HG03103 (cell line): ENCODE data around the gene HARS2.
"Not testable (repeated sequence)": the region's sequence is repeated elsewhere in the genome, so short reads cannot be mapped to it uniquely, and the experiment has no call there.

Experiments
- ATAC-seq: cut with Tn5 transposase; IDR thresholded peaks from one replicate; pipeline ENCODE4 v1.9.1; 2021; ENCODE audit warnings: low read depth; ENCODE audit not compliant: unreplicated experiment

Gene HARS2

DNA sequence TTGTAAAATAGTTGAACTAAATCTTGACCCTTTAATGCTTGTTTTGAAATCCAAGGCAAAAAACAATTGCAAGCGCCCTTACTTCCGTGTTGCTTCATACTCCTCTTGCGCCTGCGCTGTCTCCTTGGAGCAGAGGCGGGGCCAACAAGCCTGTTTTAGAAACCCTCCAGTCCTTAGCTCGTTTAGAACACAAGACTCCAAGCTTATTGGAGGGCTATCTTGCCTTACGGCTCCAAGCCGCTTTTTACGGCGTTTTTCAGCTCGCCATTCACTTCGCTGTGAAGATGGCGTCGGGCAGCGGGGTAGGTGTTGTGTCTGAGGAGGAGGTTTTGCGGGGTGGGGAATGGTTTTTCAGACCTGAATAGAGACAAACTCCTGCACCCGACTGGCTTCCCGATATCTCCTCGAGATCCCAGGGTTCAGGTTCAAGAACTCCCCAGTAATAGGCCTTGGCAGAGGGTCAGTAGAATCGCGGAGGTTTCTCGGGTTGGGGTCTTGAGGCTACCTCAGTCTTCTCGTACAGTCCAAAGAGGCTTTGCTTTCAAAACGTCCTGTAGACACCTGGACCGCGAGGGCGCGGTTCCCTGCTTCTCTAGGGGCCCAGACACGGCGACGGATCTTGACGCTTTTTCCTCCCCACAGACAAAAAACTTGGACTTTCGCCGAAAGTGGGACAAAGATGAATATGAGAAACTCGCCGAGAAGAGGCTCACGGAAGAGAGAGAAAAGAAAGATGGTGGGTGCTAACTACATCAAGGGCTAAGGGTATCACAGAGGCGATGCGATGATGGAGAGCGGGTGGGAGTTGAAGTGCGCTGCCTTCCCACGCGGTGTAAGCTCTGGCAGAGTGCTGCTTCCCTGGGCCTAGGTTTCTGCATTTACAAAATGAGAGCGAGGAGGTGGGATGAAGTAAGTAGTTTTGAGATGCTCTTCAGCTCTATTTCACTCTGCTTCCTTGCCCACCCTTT is 9.2 kb downstream of the HARS2 start, which contains the start of gene ZMAT2:
Gene ZMAT2 (plus strand): TSS at position 271 of the 968 bp plus-strand sequence. CDS start 14 bp downstream, at position 285.
- peak; percentile 99 for ATAC-seq

DNA sequence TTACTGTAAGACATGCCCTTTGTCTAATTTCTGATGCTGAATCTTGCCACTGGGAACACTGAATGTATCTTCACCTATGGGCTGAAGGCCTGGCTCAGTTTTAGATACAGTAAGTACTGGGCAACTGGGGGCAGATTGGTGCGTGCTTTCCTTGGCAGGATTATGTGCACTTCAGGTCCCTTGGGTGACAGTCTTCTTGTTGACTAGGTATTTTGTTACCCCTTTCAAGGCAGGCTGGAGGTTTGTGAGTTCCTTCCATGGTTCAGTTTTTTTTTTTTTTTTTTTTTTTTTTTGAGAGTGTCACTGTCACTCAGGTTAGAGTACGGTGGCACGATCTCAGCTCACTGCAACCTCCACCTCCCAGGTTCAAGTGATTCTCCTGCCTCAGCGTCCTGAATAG is 16.6 kb downstream of the HARS2 start:
- ATAC-seq: no peak

DNA sequence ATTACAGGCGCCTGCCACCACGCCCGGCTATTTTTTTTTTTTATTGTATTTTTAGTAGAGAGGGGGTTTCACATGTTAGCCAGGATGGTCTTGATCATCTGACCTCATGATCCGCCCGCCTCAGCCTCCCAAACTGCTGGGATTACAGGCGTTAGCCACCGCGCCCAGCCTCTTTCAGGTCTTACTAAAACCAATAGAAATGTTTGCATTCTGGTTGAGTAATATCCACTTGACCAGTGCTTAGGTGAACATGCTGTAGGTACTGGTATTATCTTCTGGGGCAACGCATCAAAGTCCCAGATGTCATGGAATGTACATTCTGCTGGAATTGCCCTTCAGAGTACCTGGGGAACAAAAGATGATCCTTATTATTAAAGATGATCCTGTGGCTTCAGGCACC is 17.5 kb downstream of the HARS2 start:
- ATAC-seq: not testable (repeated sequence)

DNA sequence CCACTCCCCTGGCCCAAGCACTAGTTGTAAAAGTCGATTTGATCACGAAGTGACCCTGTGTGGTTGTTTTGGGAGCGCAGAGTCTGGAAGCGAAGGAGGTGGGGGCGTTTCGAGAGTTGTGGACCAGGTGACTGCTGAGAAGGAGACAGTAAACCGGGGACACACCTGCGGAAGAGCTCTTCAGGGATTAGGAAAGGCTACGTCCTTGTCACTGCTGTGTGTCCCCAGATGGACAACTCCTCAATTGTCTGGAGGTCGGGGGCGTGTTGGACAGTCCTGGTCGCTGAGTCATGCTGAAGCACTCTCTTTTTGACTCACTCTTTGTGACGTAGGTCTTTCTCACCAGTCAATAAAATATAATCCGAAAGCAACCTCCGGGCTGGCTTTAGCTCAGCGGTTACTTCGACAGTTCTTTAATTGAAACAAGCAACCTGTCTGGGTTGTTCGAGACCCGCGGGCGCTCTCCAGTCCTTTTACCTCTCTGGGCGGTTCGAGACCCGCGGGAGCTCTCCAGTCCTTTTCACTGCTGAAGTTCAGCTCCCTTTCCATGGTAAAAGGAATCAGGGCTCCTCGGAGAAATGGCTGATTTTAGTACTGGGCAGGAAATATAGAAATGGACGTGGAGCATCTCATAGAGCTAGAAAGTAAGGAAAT is 19.8 kb downstream of the HARS2 start:
- ATAC-seq: peak; percentile 84

DNA sequence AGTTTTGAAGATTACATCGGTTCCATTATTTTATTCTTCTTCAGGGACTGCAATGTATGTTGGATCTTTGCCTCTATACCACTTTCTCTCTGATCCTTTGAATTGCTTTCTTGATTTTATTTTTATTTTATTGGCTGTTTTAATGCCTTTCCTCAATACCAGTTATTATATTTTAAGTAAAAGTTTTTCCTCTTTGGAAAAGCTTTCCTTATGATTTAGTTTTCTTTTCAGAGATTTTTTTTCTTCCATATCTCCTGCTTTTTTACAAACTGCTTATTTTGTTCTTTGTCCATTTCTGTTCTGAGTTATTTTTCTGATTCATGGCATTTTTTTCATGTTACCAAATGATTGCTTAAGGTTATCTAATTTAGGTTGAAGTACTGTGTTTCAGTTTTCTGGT is 20.5 kb downstream of the HARS2 start:
- no peak for ATAC-seq

DNA sequence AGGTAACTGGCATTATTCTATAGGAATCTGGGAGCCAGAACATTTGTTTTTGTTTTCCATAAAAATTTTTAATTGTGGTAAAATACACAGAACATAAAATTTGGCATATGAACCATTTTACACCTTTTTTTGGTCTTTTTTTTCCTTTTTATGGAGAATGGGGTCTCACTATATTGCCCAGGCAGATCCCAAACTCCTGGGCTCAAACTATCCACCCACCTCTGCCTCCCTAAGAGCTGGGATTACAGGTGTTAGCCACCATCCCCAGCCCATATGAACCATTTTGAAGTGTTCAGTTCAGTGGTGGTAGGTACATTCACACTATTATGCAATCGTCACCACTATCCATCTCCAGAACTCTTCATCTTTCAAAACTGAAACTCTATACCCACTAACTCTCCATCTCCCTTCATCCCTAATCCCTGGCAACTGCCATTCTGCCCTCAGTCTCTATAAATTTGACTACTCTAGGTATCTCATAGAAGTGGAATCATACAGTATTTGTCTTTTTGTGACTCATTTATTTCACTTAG is 22.4 kb downstream of the HARS2 start:
- no peak for ATAC-seq

DNA sequence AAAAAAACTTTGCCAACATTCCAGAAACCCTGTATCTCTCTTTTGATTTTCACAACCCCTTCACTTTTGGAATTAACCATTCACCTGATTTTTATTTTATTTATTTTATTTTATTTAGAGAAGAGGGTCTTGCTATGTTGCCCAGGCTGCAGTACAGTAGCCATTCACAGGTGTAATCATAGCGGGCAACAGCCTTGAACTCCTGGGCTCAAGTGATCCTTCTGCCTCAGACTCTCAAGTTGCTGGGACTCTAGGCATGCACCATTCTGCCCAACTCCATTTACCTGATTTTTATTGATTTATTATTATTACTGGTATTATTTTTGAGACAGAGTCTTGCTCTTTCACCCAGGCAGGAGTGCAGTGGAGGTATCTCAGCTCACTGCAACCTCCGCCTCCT is 25.0 kb downstream of the HARS2 start:
- not testable (repeated sequence) for ATAC-seq

DNA sequence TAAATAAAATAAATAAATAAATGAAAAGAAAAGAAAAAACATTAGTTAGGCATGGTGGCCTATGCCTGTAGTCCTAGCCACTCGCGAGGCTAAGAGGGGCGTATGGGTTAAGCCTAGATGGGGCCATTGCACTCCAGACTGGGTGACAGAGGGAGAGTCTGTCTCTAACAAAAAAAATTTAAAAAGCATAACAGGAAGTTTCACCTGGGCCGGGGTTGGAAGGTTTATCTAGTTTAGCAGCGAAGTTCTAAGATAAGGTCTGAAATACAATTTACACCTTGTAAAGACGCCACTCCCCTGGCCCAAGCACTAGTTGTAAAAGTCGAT is 27.0 kb downstream of the HARS2 start:
- no peak for ATAC-seq

DNA sequence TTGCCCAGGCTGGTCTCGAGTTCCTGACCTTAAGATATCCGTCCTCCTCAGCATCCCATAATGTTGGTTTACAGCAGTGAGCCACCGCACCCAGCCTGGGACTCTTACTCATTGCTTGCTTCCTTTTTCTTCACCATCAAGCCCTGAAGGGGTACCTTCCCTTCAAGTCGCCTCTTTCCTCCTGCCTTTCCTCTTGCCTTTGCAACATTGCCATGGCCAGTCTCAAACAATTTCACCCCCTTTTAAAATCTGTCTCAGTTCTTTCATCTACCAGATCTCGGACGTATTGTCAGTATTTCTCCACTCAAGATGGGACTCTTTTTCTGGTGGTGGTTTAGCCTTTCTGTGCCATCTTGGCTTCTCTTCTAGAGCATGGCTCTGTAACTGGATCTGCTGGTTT is 29.5 kb downstream of the HARS2 start:
- not testable (repeated sequence) for ATAC-seq

DNA sequence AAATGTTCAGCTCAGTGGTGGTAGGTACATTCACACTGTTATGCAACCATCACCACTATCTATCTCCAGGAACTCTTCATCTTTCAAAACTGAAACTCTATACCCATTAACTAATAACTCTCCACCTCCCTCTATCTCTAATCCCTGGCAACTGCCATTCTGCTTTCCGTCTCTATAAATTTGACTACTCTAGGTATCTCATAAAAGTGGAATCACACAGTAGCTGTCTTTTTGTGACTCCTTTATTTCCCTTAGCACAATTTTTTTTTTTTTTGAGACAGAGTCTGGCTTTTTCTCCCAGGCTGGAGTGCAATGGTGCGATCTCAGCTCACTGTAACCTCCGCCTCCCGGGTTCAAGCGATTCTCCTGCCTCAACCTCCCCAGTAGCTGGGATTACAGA is 30.1 kb downstream of the HARS2 start:
- ATAC-seq: not testable (repeated sequence)

DNA sequence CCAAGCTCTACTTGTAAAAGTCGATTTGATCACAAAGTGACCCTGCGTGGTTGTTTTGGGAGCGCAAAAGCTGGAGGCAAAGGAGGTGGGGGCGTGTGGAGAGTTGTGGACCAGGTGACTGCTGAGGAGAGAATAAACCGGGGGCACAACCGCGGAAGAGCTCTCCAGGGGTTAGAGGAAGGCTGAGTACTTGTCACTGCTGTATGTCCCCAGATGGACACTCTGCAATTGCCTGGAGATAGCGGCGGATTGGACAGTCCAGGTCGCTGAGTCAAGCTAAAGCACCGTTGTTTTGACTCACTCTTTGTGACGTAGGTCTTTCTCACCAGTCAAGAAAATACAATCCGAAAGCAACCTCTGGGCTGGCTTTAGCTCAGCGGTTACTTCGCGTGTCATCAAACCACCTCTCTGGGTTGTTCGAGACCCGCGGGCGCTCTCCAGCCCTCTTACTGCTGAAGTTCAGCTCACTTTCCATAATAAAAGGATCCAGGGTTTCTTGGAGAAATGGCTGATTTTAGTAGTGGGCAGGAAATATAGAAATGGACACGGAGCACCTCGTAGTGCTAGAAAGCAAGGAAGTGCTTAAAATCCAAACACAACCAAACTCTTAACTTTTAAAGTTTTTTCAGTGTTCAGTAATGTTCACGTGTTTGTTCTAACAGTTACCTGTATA is 34.7 kb downstream of the HARS2 start:
- ATAC-seq: peak; percentile 97

DNA sequence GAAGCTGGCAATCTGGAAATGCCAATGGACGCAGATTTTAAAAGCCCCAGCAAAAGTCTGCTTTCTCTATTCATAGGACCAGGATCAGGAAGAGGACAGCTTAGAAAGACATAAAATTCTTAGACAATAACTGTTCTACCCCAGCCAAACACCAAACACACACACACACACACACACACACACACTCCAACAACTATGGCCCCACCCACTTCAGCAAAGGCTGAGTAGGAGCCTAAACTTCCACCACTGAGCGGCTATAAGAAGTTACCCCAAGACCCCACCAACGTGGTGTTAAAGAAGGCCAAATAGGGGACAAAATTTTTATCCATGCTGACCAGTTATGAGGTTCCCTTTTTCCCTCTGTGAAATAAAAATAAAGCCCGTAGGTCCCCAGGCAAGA is 41.8 kb downstream of the HARS2 start:
- no peak for ATAC-seq

DNA sequence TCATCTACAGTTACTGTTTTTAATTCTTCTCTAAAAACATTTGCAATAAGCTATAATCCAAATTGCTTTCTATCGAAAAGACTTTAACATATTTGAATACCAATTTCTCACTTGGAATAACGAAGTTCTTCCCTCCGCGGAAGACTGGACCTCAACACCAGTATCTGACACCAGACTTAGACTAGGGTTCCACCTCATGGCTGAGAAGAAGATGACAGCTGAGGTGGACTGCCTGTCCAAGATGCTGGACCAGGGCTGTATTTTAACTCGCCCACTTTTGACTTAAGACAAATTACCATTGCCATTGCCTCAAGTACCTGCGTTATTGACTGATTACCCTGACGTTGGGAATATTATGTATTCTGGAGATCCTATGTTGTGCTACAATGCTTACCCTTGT is 43.1 kb downstream of the HARS2 start:
- no peak for ATAC-seq

DNA sequence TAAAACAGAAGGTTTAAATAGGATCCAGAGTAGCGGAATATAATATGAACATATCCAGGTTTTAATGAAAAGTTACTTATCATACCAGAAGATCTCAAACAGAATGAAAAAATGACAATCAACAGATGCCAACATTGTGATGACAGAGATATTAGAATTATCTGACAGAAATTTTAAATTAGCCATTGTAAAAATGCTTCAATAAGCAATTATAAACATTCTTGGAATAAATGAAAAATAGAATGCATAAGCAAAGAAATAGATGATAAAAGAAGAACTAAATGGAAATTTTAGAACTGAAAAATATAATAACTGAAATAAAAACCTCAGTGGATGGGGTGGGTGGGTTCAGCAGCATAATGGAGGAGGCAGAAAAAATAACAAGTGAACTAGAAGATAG is 46.2 kb downstream of the HARS2 start:
- ATAC-seq: no peak

DNA sequence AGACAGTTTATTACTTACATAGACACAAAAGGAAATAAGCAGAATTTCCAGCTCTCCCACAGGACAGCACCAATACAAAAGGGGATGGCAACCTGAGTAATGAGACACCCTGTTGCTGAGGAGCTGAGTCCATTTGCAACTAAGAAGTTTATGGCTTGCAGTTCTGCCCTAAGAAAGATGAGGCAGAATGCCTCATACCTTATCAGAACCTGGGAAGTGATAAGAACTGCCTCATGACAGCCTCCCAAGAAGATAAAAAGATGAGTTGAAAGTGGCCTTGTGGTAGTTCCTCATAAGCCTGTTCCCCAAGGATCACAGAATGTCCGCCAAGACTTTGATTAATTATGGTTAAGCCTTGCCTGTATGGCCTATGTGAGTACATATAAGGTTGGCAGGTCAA is 50.7 kb downstream of the HARS2 start:
- ATAC-seq: no peak
